NCI-H226 (cell line): ENCODE measurements around the gene LYRM9.
A peak's percentile ranks its signal among the peaks of the same experiment; 100 is the strongest.
"Not testable (repeated sequence)": the region's sequence is repeated elsewhere in the genome, so short reads cannot be mapped to it uniquely, and the experiment has no call there.

Experiments
- DNase-seq: peaks from one replicate; pipeline ENCODE4 v3.0.0-alpha.2; 2015

The LYRM9 gene

DNA sequence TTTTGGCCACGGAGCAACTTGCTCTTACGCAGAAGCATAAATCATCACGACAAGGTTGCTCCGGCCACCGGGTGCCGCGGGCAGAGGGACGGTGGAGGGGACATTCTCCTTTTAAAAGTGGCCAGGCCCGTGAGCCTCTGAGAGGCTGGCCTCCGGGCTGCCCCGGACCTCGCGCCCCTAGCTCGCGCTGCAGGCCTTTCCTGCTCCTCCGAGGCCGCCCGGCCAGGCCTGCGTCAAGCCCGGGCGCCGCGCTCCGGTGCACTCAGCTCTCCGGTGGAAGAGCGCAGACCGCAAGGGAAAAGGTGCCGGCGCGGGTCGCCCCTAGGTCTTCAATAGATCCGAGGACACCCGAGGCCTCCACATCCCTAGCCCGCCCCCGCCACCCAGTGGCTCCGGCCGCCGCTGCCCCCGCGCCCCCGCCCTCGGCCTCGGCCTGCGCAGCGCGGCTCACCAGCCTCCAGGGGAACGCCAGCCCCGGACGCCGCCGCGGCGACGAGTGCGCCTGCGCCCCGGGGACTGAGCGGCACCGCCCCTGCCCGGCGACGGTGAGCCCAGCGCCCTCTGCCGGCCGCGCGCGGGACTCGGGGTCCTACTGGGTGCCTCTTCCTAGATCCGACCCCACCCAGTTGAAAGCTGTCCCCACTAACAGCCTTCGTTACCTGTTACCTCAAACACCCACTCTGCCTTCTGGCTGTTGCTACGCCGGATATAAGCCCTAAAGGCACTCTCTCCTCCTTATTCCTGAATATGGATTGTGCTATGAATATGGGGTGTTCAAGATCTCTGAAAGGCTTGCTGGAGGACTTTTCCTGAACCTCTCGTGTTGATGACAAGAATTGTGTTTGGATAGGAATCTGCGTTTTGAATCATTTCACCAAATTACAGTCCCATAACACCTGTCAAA lies at the start of gene LYRM9:
TSS of gene LYRM9 (minus strand) at position 500 of the 904 bp plus-strand sequence. CDS start 10,671 bp downstream, outside the sequence.
- peak; percentile 73 for DNase-seq

DNA sequence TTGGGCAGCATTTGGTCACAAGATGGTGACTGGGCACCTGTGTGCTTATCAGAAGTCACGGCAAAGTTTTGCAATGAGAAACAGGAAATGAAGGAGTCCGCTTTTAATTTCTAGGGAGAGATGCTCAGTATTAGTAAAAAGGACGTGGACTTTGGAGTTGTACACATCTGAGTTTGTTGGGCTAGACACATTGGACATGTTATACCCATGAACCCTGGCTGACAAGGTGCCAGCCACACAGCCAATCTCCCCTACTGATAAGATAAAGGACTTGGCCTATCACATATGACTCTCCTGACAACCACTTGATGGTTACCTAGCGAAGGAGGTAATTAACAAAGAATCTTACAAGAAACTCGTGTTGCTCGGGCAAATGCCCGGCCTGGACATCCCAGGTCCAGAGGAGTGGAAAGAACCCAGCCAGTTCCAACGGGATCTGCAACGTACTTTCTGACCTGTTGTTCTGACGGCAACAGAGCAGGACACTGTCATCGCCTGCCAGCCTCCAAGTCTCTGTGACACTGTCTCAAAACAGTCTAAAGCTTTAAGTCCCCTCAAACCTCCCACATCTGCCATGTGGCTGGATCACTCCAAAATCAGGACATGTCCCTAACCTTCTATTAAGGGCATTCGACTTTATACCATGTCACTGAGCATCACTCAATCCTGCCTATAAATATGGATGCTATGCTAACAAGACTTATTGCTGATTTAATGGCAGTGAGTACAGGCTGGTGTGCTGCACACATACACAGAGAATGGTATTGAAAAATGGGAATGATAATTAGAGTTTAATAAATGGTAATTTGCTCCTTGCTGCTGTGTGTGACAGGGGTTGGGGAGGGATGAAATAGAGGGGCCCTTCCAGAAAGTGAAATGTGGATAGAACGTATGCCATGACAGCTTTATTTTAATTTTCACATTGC lies 47.6 kb upstream of the LYRM9 start:
- no peak for DNase-seq

DNA sequence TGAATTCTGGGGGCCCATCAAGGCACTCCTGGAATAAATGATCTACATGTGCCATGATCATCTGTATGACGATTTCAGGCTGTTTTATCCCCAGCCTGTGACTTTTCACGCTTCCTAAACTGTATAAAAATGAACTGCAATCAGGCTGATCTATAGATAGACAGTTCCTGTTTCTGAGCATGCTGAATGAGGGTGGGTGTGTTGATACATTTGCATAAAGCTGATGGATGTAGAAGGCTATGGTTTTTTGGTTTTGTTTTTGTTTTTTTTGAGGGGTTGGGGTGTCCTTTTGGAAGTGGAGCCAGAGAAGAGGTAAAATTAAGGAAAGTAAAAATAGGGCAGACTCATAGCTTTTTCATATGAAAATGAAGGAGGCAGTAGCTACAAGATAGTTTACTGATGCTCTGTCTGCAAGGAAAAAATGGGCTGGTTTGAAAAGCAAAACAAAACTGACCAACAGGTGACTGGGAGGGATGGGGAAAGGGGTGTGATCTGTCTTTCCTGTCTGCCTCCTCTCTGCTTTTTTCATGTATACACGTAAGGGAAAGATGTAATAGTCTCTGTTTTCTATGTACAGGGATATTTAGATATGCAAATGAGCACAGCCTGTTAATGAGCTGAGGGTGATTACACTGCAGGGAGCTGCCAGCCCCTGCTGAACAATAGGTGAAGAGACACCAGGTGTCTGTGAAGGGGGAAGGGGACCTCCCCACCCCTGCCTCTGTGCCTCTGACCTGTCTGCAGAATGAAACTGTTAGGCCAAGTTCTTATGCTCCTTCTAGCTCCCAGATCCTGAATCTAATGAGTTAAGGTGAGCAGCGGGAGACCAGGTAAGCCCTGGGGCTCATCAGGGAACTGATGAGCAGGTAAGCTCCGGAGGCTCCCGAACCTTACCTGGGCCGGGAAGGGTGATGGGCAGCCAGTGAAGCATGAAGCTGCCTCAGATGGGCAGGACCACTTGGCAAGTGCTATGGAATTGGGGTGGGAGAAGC lies 46.6 kb upstream of the LYRM9 start:
- DNase-seq: no peak

DNA sequence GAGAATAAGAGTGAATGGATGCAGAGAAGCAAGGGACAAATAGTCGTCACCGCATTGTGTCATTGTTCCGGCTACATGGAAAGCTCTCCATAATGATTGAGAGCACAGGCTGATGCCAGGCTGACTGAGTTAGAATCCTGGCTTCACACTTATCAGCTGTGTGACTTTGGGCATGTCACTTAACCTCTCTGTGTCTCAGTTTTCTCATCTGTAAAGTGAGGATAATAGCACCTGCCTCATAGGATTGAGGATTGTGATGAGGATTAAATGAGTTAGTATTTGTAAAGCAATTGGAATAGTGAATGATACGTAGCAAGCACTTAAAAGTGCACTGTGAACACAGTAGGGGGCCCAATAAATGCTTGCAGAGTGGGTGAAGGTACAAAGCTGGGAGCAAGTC lies 45.7 kb upstream of the LYRM9 start:
- no peak for DNase-seq

DNA sequence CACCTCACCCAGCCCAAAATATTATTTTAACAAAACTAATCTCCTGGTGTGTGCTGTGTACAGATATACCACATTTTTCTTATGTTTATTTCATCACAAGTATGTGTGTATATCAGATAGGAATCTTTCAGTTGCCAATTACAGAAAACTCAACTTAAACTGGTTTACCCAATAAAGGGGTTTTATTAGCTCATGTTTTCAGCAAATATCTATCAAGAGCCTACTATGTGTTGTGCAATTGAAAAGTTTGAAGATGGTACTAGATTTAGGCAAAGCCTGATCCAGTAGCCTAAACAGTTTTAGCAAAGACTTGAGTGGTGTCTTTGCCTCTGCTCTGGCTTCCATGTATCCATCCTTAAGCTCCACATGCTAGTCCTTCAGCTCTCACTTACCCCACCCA lies 45.1 kb upstream of the LYRM9 start:
- DNase-seq: no peak

DNA sequence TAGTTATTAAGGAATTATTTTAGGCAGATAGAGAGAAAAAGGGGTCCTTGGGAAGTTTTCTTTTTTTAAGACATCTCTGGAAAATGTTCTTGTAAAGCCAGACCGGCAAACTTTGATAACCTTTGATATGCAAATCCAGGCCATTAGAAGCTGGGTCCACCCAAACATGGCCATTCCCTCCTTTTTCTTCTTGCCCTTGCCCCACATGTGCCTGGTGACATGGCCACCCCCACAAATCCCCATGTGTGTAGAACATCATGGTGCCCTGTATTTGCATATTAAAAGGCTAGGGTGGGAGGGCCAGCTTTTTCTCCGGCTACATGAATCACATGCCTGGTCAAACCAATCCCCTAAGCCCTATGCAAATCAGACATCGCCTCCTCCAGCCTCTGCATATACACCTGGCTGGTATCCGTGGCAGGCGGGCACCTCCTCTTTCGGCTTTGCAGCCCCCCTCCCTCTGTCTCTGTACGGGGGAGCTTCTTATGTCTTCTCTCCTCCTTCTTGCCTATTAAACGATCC lies 43.9 kb upstream of the LYRM9 start:
- no peak for DNase-seq

DNA sequence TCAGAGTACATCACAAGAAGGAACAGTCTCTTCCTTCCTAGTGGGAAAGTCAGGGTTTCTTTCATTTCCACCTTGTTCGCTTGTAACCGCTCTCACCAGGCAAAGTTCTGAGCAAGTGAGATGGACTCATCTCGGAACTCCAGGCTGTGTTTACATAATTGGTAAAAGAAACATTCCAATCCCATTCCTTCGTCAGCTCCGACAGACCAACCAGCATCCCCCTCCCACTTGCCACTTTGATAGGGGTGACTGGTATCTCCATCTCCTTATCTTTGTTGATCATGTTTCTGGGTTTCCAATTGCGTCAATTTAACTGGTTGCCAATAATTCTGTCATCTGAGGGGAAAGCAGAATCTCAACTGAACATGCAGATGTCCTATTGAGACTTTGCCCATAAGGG lies 36.8 kb upstream of the LYRM9 start:
- DNase-seq: no peak

DNA sequence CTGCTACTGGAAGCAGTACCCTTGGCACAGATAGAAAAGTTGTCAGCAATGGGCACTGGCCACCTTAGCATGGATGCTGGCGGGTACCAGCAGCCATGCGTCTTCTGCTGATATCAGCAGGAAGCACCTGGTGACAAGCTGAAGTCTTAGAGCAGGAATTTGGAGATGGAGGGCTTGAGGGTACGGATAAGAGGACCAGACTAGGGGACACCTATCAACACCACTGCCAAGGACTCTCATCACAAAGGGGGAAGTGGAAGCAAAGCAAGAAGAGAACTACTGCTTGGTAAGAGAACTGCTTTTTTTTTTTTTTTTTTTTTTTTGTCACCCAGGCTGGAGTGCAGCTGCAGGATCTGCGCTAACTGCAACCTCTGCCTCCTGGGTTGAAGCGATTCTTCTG lies 35.4 kb upstream of the LYRM9 start:
- DNase-seq: no peak

DNA sequence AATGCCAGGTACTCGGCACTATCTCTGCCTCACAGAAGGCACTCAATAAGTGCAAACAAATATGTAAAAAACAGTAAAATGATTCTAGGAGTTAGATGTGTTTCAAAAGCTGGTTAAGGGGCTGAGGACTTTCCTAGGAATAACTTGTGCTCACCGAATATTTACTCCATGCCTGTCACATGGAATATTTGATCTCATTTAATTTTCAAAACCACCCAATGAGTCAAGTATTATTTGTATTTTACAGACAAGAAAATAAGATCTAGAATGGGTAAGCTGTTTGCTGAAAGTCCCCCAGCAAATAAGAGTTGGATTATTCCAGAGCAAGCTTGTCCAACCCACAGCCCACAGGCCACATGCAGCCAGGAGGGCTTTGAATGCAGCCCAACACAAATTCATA lies 34.6 kb upstream of the LYRM9 start:
- DNase-seq: no peak

DNA sequence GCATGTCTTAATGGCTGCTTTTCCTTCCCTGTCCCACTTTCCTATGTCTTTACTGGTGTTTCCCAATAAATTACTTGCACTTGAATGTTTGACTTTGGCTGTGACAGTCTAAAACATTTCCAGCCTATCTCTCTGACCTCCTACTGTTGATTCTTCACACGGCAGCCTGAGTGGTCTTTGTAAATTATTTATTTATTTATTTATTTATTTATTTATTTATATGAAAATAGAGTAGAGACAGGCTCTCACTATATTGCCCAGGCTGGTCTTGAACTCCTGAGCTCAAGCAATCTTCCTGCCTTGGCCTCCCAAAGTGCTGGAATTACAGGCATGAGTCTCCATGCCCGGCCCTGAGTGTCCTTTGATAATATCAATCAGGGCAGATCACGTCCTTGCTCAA lies 28.4 kb upstream of the LYRM9 start:
- DNase-seq: no peak

DNA sequence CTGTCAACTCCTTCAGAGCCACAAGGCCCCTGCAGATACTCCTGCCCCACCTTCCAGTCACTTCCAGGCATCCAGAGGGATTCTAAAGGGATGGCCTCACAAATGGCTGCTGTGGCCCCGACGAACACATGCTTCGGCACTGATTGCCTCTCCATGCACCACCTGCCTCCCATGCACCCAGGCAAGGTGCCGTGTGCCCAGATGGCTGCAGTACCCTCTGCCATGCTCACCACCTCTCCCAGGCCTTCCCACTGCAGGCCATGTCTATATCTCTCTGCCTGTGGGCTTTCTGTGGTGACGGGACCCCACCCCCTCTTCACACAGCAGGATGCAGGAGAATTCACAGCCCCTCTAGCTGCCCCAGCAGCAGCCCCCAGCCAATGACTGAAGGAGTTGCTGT lies 27.9 kb upstream of the LYRM9 start:
- no peak for DNase-seq

DNA sequence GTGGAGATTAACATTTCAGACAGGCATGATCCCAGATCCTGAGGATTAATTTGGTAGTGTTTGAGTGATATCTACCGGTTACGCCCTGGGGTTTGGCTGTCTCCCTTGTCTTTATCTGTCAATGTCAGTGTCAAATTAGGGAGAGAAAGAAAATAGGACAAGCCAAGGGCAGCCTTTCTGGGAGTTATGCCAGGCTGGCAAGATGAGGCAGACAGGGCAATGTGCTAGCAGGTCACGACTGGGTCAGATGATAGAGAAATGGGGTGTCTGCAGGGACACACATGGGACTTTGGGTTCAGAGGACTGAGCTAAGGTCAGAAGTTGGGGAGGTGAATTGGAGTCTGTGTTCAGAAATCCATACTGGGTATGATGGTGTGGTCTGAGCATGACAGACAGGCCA lies 27.4 kb upstream of the LYRM9 start:
- no peak for DNase-seq

DNA sequence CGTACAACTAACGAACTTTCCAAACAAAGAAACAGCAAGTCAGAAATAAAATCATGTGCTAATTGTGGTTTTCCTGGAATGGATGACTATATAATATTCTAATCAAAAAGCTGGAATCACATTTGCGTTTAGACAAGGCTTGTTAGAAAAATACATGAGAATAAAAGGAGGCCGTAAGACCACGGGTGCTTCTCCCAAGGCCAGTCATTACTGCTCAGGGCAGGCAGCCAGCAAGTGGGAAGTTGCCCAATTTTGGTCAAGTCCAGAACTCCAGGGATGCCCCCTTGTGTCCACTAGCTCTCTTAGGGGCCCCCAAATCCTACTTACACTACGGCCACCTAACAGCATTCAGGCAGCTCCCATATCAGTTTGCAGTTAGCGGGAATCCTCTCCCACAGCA lies 25.9 kb upstream of the LYRM9 start:
- DNase-seq: no peak

DNA sequence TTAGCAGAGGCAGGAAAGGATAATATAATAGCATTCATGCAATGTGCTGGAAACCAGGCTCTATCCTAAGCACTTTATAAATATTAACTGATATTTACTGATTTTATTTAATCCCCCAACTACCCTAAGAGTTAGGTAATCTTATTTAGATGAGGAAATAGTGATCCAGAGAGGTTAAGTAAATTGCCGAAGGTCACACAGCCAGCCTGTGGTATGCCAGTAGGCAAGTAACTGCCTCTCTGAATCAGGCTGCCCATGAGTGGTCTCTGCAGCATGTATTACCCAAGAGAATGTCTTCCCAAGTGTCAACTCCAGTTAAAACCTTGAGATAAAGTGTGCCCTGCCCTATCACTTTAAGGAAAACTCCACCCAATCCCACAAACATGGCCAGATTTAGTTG lies 25.3 kb upstream of the LYRM9 start:
- no peak for DNase-seq

DNA sequence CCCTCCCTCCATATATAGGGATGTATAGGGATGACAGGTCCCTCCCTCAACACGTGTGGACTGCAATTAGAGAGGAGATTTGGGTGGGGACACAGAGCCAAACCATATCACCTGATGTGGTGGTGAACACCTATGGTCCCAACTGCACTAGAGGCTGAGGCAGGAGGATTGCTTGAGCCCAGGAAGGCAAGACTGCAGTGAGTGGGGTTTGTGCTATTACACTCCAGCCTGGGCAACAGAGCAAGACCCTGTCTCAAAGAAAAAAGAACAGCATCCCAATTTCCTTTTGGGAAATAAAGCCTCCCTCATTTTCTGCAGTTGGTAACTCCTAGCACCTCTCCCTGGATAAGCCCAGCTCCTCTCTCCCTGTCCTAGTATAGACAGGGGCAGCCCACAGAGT lies 23.8 kb upstream of the LYRM9 start:
- DNase-seq: no peak

DNA sequence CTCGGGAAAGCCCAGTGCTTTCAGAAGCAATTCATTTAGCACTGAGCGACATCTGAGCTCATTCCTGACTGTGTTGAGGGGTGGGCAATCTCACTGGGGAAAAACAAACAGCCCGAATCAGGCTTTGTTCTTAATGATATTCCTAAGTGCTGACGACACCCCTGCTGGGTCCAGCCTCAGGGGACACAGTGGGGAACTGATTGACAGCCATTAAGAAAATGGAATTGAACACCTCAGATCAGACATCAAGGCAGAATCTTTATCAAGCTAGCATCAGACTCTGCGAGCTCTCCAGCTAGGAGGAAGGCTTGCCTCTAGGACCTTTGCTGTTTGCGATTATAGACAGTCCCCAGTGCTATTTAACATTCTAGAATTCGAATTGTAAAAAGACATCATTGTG lies 22.5 kb upstream of the LYRM9 start:
- DNase-seq: no peak

DNA sequence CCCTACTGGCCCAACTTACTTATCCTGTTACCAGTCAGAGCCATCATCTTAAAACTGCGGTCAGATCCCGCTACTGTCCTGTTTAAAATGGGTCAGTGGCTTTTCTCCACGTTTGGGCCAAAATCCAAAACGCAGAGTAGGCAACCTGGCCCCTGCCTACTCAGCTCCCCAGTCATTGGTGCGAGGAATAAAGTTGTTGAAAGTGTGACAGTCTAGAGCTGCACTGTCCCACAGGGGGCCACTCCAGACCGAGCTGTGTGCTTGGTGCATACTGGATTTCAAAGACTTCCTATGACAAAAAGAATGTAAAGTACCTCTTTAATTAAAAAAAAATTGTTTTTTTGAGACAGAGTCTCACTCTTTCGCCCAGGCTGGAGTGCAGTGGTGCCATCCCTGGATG lies 21.2 kb upstream of the LYRM9 start:
- no peak for DNase-seq

DNA sequence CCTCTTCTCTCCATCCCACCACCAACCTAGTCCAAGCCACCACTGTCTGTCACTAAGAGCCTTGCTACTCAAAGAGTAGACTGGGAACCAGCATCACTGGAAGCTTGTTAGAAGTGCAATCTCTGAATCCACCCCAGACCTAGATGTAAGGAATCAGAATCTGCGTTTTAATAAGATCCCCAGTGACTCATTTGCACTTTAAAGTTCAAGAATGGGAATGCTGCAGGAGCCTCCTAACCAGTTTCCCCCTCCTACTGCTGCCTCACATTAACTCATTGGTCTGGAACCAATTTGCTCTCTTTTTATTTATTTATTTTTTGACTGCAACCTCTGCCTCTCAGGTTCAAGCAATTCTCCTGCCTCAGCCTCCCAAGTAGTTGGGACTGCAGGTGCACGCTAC lies 19.8 kb upstream of the LYRM9 start:
- no peak for DNase-seq

DNA sequence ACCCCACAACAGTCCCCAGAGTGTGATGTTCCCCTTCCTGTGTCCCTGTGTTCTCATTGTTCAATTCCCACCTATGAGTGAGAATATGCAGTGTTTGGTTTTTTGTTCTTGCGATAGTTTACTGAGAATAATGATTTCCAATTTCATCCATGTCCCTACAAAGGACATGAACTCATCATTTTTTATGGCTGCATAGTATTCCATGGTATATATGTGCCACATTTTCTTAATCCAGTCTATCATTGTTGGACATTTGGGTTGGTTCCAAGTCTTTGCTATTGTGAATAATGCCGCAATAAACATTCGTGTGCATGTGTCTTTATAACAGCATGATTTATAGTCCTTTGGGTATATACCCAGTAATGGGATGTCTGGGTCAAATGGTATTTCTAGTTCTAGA lies 19.1 kb upstream of the LYRM9 start:
- DNase-seq: not testable (repeated sequence)

DNA sequence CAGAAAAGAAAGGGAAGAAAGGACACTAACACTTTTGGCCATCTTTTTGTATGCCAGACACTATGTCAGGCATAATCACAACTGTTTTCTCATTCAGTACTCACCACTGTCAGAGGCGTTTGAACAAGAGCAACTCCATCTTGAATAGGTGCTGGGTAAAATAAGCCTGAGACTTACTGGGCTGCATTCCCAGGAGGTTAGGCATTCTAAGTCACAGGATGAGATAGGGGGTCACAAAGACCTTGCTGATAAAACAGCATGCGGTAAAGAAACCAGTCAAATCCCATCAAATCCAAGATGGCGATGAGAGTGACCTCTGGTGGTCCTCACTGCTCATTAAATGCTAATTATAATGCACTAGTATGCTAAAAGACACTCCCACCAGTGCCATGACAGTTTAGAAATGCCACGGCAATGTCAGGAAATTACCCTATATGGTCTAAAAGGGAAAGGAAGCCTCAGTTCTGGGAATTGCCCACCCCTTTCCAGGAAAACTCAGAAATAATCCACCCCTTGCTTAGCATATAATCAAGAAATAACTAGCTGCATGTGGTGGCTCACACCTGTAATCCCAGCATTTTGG lies 14.9 kb upstream of the LYRM9 start:
- DNase-seq: no peak

DNA sequence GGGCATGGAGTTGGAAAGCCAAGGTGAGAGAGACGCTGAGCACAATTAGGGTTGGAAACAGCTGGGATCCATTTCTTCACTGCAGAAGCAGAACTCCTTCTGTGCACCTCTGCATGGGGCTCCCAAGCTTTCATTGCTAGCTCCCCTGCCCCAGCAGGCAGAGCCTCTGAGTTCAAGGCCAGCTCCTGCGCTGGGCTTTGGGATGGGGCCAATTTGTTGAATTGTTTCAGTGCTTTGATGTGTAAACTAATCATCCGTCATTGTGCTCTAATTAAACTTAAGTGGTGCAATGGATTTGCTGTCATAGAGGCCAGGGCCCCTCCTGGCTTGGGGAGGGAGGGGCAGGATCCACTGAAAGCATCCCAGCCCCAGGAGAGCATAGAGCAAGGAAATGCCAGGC lies 13.5 kb upstream of the LYRM9 start:
- DNase-seq: no peak

DNA sequence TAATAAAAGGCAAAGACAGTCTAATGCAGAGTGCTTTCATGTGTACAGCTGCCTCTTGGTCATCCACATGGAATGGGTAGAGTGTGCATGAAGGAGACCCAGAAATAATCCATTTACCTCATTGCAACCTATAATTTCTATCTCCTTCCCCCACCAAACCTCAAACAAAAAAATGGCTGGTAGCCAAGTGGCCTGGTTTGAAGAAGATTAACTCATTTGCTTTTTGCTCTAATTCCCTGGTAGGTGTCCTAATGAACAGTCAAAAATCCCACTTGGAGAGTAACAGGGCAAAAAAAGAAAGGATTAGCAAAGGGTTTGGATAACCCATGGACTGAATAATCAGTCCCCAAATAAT lies 13.0 kb upstream of the LYRM9 start:
- no peak for DNase-seq
